COLO829 (cell line): ENCODE results near the gene SNX21.
A peak's percentile ranks its signal among the peaks of the same experiment; 100 is the strongest.

Experiments used
- DNase-seq: peaks from one replicate; pipeline ENCODE4 v3.0.0; 2012; ENCODE audit warnings: low spot score

SNX21 gene

GRCh38 chr20:45882469-45883099 lies 49.0 kb downstream of the SNX21 start:
- no peak for DNase-seq

DNA sequence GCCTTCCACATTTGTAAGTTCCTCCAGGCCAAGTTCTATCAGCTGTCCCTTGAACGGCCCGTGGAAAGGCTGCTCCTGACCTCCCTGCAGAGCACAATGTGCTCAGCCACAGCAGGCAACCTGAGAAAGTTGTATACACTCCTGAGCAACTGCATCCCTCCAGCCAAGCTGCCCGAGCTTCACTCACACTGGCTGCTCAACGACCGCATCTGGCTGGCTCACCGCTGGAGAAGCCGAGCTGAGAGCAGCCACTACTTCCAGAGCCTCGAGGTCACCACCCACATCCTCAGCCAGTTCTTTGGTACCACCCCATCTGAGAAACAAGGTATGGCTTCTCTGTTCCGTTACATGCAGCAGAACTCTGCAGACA lies 49.5 kb downstream of the SNX21 start:
- DNase-seq: no peak

- no peak for DNase-seq
These were observed 53.2 kb downstream of the SNX21 start for GRCh38 chr20:45886590-45887345.

DNA sequence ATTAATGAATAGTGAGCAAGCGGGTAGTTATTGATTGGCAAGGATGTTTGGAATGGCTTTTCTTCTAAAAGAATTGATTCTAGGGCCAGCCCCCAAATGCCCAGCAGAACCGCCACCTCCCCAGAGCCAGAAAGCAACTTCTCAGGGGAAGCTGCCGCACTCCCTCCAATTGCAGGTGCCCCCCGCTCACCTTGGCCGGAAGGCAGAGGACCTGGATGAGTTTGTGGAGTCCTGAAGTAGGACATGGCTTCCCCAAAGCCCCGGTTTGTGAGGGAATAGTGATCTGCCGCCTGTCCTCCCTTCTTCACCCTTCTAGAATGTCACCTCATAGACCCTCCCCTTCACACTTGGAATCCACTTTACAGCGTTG lies 53.7 kb downstream of the SNX21 start, which contains the start of gene SPATA25:
TSS of gene SPATA25 (minus strand) at position 277 of the 370 bp plus-strand sequence. CDS start at position 245, 32 bp downstream.
- DNase-seq: no peak

GRCh38 chr20:45888681-45889080 lies 55.1 kb downstream of the SNX21 start:
- no peak for DNase-seq

GRCh38 chr20:45890077-45890984 lies 56.7 kb downstream of the SNX21 start:
- DNase-seq: no peak

DNA sequence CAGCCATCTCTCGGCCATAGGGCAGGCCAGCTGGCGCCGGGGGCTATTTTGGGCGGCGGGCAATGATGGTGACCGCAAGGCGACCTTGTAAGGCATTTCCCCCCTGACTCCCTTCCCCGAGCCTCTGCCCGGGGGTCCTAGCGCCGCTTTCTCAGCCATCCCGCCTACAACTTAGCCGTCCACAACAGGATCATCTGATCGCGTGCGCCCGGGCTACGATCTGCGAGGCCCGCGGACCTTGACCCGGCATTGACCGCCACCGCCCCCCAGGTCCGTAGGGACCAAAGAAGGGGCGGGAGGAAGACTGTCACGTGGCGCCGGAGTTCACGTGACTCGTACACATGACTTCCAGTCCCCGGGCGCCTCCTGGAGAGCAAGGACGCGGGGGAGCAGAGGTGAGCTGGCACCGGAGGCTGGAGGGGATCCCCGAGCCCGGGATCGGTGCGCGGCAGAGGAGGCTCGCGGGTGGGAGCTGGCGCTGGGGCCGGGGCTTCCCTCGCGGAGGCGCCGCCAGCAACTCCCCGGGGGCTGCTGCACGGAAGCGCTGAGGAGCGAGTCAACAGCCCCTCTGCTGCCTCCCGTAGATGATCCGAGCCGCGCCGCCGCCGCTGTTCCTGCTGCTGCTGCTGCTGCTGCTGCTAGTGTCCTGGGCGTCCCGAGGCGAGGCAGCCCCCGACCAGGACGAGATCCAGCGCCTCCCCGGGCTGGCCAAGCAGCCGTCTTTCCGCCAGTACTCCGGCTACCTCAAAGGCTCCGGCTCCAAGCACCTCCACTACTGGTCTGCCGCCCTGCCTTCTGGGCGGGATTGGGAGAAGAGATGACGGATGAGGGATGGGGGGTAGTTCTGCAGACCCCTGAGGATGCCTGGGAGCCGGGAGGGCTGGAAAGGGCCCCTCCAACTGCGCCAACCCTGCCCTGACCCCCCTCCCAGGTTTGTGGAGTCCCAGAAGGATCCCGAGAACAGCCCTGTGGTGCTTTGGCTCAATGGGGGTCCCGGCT lies 57.7 kb downstream of the SNX21 start, which contains the start of the genes CTSA and NEURL2:
TSS of gene CTSA (plus strand) at position 351 of the 999 bp plus-strand sequence. CDS start at position 585, 234 bp downstream.
TSS of gene NEURL2 (minus strand) at position 224 of the 999 bp plus-strand sequence. CDS start at position 7, 217 bp downstream.
- peak; percentile 99 for DNase-seq

- DNase-seq: peak; percentile 62
These were observed 58.6 kb downstream of the SNX21 start for GRCh38 chr20:45892049-45892825.
